GM12891 (cell line): ENCODE data around the gene SMAD1. TPM values are rescaled to one million over a fixed set of nuclear protein-coding genes. Genes with fewer than 3 reads are reported as not detected.

ENCODE experiments used
- DNase-seq: peaks from one replicate; pipeline ENCODE4 v3.0.0; 2011; ENCODE audit warnings: low spot score; ENCODE audit not compliant: insufficient read length
- FAIRE-seq: peaks from 2 replicates; lab custom pipeline; 2011; peaks lifted over from hg19 to GRCh38; lab: Jason Lieb, UNC
- PAX5 ChIP-seq: IDR thresholded peaks from 2 replicates; pipeline ENCODE4 v1.6.1; 2011; ENCODE audit warnings: low read length, moderate library complexity, mild to moderate bottlenecking; ENCODE audit not compliant: insufficient read depth, severe bottlenecking
- POLR2A ChIP-seq: IDR thresholded peaks from 2 replicates; pipeline ENCODE4 v1.6.1; 2011; ENCODE audit warnings: low read depth, low read length, control low read depth
- POLR2AphosphoS5 ChIP-seq: IDR thresholded peaks from 2 replicates; pipeline ENCODE4 v1.6.1; 2011; ENCODE audit warnings: low read depth, low read length, control low read depth
- POU2F2 ChIP-seq: IDR thresholded peaks from 2 replicates; pipeline ENCODE4 v1.6.1; 2011; ENCODE audit warnings: low read depth, mild to moderate bottlenecking, control low read depth, low read length, moderate library complexity
- SPI1 ChIP-seq: IDR thresholded peaks from 2 replicates; pipeline ENCODE4 v1.6.1; 2011; ENCODE audit warnings: low read depth, low read length, control low read depth
- TAF1 ChIP-seq: IDR thresholded peaks from 2 replicates; pipeline ENCODE4 v1.6.1; 2011; ENCODE audit warnings: low read depth, low read length, control low read depth
- polyA plus RNA-seq: library from polyadenylated mRNA; unstranded; fragments of >200 nt; gene quantifications from one replicate; pipeline ENCODE4 v1.2.1, GENCODE V29; 2012; ENCODE audit warnings: low read depth, missing spikeins, inconsistent platforms; ENCODE audit not compliant: missing spikeins

Gene SMAD1
- 12.4 TPM for polyA plus RNA-seq

DNA sequence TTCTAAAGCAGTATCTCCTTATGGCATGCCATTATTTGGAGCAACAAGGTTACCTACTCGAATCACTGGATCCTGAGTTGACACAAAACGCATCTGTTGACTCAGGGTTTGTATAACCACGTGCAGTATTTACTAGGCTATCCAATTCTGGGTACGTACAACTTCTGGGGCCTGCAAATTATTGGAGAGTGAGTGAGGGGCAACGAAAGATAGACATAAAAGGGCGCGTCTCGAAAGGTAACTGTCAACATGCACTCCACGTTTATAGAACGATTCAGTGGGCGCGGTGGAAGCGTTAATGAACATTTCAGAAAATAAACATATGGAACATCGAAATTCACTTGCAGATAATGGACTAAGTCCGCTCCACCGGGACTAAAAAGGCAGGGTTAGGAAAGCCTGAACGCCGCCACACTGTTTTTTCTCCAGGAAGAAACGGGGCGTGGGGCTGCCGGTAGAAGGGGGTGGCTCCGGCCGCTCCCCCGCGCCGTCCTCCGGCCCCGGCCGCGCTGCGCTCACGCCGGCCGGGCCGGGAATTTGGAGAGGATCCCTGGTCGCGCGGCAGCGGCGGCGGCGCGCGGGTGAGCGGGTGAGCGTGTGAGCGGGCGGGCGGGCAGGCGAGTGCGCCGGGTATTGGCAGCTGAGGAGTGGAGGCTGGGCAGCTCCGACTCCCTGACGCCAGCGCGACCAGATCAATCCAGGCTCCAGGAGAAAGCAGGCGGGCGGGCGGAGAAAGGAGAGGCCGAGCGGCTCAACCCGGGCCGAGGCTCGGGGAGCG is at the start of gene SMAD1:
TSS of gene SMAD1 (plus strand) at position 690 of the 778 bp plus-strand sequence. CDS start 32,761 bp downstream, outside the sequence.
- peak; percentile 85 for FAIRE-seq
- no peak for TF ChIP-seq SPI1
- TF ChIP-seq POLR2AphosphoS5 = no peak
- TF ChIP-seq POU2F2 = no peak
- TF ChIP-seq POLR2A = no peak
- TF ChIP-seq PAX5 = no peak
- TF ChIP-seq TAF1 = no peak
- peak; percentile 43 for DNase-seq

DNA sequence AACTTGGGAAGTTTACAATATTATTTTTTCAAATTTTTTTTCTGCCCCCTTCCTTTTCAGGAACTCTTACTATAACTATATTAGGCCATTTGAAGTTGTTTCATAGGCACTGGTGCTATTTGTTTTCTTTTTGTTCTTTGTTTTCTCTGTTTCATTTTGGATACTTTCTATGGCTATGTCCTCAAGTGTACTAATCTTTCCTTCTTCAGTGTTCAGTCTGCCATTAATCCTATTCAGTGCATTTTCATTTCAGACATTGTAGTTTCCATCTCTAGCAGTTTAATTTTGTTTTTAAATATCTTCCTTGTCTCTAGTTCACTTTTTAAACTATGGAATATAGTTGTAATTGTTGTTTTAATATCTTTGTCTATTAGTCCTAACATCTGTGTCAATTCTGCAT is 48.0 kb upstream of the SMAD1 start:
- no peak for FAIRE-seq
- DNase-seq = no peak
- TF ChIP-seq POLR2AphosphoS5 (no peak), PAX5 (no peak), POLR2A (no peak), POU2F2 (no peak), SPI1 (no peak), TAF1 (no peak)

DNA sequence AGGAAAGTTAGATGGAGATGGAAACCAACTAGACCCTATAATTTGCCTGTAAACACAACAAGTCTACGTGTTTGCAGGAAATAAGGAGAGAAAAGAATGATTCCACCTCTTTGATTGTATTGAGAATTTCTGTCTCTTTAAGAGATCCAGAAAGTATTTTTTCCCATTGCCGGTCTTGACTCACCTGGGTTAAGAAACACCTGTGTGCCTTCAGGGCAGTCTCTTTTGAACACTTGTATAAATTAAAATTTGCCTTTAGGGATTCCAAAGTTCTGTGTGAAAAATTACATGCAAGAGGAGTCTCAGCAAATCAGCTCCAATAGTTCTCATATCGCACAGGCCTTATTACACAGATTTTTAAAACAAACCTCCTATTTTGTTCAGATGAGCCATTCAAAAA is 46.0 kb upstream of the SMAD1 start:
- no peak for DNase-seq
- TF ChIP-seq POLR2A (no peak), POLR2AphosphoS5 (no peak), PAX5 (no peak), TAF1 (no peak), POU2F2 (no peak), SPI1 (no peak)
- FAIRE-seq = no peak

DNA sequence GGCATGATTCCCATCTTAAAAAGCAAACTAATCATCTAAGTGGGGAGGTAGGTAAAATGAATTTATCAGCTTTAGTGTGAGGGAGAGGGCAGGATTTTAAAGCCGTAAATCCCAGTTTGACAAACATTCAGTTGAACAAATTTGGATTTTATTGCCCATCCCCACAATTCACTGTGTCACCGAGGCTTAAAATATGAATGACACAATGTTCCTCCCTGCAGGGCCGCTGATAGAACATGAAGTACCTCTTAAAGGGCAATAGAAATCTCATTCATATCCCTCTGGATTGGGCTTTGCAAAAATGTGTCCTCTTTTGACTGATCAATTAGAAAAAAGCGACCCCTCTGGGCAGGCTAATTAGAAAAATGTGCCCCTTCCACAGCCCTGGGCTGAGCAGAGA is 45.5 kb upstream of the SMAD1 start:
- no peak for DNase-seq
- TF ChIP-seq POU2F2 (no peak), TAF1 (no peak), PAX5 (no peak), POLR2A (no peak), SPI1 (no peak), POLR2AphosphoS5 (no peak)
- no peak for FAIRE-seq

DNA sequence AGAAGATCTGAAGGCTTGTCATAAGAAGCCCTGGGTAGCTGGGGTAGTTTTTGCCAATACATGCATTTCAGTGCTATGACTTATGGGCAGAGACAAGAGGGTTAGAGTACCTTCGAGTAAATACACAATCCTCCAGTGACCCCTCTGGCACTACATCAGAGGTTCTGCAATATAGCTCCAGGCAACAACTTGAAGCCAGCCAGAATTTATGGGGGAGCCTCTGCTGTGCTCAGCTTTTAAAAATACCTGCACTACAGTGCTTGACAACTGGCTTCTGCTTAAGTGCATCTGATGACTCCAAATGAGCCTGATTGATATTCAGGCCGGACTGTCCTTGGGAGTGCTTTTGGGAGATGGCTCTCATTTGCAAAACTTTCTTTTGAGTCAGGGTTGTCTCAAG is 44.9 kb upstream of the SMAD1 start:
- FAIRE-seq (no peak), DNase-seq (no peak)
- TF ChIP-seq POLR2AphosphoS5 = no peak
- no peak for TF ChIP-seq SPI1
- no peak for TF ChIP-seq POU2F2
- no peak for TF ChIP-seq POLR2A
- TF ChIP-seq TAF1 = no peak
- no peak for TF ChIP-seq PAX5

DNA sequence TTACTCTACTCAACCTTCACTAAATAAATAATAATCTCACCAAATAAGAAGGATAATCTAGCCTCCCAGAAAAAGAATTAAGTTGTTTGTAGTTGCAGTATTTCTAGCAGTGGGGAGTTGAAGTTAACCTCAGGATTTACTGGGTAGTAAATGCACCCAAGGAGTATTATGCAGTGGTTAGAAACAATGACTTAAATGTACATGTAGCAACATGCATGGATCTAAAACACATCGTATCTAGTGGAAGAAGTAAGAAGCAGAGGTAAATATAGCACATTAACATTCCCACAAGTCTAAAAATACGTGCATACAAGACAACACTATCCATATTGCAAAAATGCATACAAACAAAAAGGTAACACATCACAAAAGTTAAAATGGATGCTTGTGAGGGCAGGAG is 44.2 kb upstream of the SMAD1 start:
- DNase-seq = no peak
- no peak for TF ChIP-seq POLR2AphosphoS5
- no peak for TF ChIP-seq POU2F2
- TF ChIP-seq POLR2A = no peak
- no peak for TF ChIP-seq TAF1
- no peak for TF ChIP-seq SPI1
- no peak for FAIRE-seq

DNA sequence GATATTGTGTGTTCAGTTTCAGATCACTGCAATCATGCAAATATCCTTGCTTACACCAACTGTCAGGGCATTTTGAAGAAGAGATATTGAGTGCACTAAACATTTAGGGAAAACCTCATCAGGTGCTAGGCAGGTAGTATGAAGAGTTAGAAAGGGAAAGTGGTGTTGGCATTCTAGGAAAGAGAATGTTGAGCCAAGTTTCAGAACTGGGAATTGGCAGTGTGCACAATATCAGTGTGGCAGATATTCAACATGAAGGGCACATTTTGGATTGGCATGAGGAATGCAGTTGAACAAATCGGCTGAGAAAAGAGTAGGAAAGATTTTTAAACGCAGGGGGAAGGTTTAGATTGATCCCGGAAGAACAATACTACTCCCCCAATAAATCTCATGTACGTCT is 43.4 kb upstream of the SMAD1 start:
- no peak for TF ChIP-seq PAX5
- no peak for TF ChIP-seq POU2F2
- TF ChIP-seq SPI1 = no peak
- TF ChIP-seq TAF1 = no peak
- TF ChIP-seq POLR2AphosphoS5 = no peak
- no peak for TF ChIP-seq POLR2A
- no peak for FAIRE-seq
- no peak for DNase-seq

DNA sequence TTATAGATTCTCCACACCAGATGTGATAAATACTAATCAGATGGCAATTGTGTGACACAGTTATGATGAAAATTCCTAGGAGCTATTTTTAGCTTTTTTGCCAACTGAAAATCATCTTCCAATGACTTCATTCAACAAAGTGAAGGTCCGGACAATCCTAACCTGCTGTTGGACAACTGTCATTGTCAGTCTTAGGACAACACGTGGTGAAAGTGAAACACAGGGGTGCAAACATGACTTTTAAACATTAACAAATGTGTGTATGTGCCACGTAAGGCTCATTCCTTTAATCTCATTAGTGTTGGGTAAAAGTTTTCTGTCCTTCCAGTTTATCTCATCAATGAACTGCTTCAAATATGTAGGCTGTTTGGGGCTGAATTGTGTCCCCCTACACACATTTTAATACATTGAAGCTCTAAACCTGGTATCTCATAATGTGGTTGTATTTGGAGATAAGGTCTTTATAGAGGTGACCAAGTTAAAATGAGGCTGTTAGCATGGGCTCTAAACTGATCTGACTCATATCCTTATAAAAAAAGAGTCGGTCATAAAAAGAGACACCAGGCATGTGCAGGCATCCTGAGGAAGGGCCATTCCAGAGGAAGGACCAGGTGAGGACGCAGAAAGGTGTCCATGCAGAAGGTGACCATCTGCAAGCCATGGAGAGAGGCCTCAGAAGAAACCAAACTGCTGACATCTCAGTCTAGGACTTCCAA is 41.2 kb upstream of the SMAD1 start:
- FAIRE-seq = no peak
- DNase-seq = no peak
- TF ChIP-seq POLR2A (no peak), PAX5 (no peak), POLR2AphosphoS5 (no peak), TAF1 (no peak), POU2F2 (no peak), SPI1 (no peak)

DNA sequence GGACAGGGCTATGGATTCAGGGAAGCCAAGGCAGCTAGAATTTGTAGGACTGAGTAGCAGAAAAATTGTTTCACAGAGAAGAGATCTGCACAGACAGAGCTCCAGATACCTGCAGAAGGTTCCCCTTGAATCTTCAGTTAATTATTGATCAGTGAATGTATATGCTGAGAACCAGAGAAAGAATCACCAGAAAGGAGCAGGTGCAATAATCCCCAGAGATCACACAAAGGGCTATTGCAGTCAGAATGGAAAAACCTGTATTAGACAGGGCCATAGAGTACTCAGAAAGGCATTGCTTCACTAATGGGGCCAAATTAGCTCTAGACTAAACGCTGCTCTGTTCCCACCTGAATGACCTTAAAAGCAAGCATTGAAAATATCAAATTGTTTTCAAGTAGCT is 35.5 kb upstream of the SMAD1 start:
- FAIRE-seq (no peak), DNase-seq (no peak)
- no peak for TF ChIP-seq TAF1
- TF ChIP-seq PAX5 = no peak
- no peak for TF ChIP-seq SPI1
- no peak for TF ChIP-seq POLR2AphosphoS5
- no peak for TF ChIP-seq POU2F2
- no peak for TF ChIP-seq POLR2A

DNA sequence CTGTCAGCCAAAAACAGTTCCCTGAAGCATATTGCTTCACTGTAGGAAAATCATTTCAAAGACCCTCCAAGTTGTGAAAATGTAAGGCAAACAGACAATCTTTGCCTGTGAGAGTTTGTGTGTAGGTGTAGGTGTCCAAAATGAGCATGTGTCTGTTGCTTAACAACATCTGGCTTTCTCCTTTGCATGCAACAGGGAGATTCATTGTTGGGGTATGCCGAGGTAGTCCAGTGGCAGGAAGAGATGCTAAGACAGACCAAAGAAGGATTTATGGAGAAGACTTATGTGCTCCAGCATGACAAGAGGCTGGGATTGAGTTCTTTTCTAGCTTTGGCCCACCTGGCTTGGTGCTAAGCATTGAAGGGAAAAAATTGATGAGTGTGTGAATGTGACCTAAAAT is 29.8 kb upstream of the SMAD1 start:
- TF ChIP-seq POLR2A = no peak
- TF ChIP-seq PAX5 = no peak
- no peak for TF ChIP-seq TAF1
- TF ChIP-seq POLR2AphosphoS5 = no peak
- TF ChIP-seq SPI1 = no peak
- TF ChIP-seq POU2F2 = no peak
- DNase-seq (no peak), FAIRE-seq (no peak)
